GM12874 (cell line): ENCODE results near the gene DIP2C.

ENCODE experiments used
- CTCF ChIP-seq: IDR thresholded peaks from 2 replicates; pipeline ENCODE4 v1.5.1; 2011; ENCODE audit warnings: low read depth, mild to moderate bottlenecking, control low read depth, low read length, moderate library complexity; ENCODE audit not compliant: insufficient read depth

DIP2C gene

GRCh38 chr10:373526-374309 is 315.8 kb downstream of the DIP2C start:
- TF ChIP-seq CTCF = no peak

GRCh38 chr10:373015-373414 is 316.5 kb downstream of the DIP2C start:
- TF ChIP-seq CTCF = no peak

- no peak for TF ChIP-seq CTCF
Observed at GRCh38 chr10:372566-372965, 316.9 kb downstream of the DIP2C start.

GRCh38 chr10:371515-371914 is 318.0 kb downstream of the DIP2C start:
- TF ChIP-seq CTCF = no peak

GRCh38 chr10:370449-370825 is 319.0 kb downstream of the DIP2C start:
- TF ChIP-seq CTCF = no peak

DNA sequence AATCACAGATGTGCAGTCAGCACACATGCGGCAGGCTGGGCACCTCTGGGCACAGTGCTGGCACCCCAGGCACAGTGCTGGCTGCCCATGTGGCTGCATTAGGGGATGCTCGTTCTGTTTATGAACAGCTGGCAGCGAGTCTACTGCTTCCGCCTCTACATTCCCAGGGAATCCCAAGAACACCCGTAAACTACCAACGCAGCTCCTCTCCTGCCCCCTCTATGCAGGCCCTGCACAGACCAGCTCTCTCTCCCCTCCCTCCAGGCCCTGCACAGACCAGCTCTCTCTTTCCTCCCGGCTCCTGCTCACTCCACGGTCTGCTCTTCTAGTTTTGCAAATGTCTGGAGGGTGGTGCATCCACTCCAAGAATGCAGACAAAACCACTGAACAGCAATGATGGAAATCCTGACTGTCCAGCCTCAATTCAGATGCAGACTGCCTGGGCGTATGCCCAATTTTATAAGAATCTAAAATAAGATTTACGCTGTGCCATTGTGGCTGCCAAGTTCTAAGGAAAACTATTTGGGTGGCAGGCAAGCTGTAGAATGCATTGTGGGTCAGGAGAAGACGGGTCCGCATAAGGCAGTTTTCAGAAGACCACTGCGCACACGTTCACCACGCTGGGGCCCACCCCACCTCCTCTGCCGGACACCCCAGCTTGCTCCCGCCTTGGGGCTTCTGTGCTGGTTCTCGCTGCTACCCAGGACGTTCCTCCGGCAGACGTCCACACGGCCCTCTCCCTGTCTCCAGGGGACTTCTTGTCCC is 319.6 kb downstream of the DIP2C start:
- no peak for TF ChIP-seq CTCF

DNA sequence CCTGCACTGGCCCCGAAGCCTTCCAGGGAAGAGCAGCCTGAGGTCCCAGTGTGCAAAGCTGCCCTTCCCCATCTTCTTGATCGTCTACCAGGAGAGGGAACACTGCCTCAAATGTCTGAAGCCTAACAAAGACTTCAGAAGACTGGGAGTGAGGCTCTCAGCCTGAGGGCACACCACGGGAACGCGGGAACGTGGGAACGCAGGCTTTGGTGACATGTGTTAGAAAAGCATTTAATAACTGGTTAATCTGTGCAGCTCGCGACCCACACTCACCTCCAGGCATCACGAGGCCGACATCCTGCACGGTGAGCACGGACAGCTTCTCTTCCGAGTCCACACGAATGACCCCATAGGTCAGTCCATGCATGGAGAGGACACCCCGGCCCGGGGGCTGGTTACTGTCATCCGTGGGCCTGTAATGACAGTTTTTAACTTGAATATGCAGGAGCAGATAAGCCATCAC is 320.2 kb downstream of the DIP2C start:
- TF ChIP-seq CTCF = no peak
